Measurements from ENCODE around the gene ZNF576.
"Not testable (repeated sequence)": the region's sequence is repeated elsewhere in the genome, so short reads cannot be mapped to it uniquely, and the experiment has no call there.

Gene ZNF576

GRCh38 chr19:43575156-43575950 is 21.0 kb upstream of the ZNF576 start, which contains the start of the genes PINLYP and XRCC1:
Gene PINLYP, plus strand, starts transcription at chr19:43575801. Its CDS starts 1,391 bp downstream, at chr19:43577192.
Gene XRCC1, minus strand, starts transcription at chr19:43575527. Its CDS starts 69 bp downstream, at chr19:43575458.
- DNase-seq (ENCODE audit: low read depth): peak; percentile 98

GRCh38 chr19:43575955-43576878 is 20.2 kb upstream of the ZNF576 start:
- no peak for DNase-seq (ENCODE audit: low read depth)

GRCh38 chr19:43578787-43579186 is 17.6 kb upstream of the ZNF576 start:
- DNase-seq (ENCODE audit: low read depth): no peak

DNA sequence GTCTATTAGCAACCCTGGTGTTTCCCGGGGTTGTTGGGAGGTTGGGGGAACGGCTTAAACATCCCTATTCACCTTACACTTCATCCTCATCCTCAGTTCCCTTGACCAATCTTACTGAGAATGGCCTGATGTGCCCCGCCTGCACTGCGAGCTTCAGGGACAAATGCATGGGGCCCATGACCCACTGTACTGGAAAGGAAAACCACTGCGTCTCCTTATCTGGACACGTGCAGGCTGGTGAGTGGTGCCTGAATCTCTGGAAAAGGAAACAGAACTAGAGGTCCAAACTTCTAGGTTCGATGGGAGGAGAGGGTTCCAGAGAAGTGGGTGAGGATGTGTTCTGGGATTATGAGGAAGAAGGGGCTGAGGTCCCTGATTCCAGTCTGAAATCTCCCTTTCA is 14.9 kb upstream of the ZNF576 start:
- no peak for DNase-seq (ENCODE audit: low read depth)

- no peak for DNase-seq (ENCODE audit: low read depth)
These were observed 13.9 kb upstream of the ZNF576 start for GRCh38 chr19:43582495-43582894.

DNA sequence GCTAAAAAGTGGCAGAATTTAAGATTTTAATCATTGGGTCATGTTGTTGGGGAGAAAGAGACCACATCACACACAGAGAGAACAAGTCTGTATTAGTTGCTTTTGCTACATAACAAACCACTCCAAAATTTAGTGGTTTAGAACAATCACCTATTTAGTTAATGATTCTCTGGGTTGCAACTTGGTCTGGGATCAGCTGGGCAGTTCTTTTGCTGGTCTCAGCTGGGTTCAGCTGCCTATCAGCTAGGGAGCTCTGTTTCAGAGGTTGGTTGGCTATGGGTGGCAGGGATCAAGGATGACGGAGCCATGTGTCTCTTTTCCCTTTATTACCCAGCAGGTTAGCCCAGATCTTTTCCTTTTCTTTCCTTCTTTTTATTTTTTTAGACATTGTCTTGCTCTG is 11.9 kb upstream of the ZNF576 start:
- DNase-seq (ENCODE audit: low read depth): no peak

- no peak for DNase-seq (ENCODE audit: low read depth)
These were observed 10.0 kb upstream of the ZNF576 start for GRCh38 chr19:43586346-43586745.

DNA sequence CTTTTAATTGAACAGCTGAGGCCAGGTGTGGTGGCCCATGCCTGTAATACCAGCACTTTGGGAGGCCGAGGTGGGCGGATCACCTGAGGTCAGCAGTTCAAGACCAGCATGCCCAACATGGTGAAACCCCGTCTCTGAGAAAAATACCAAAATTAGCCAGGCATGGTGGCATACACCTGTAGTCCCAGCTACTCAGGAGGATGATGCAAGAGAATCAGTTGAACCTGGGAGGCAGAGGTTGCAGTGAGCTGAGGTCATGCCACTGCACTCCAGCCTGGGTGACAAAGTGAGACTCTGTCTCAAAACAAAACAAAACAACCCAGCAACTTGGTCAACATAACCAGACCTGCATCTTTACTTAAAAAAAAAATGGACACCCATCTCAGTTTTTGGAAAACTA is 9.4 kb upstream of the ZNF576 start:
- DNase-seq (ENCODE audit: low read depth): not testable (repeated sequence)

GRCh38 chr19:43589277-43589676 is 7.1 kb upstream of the ZNF576 start:
- no peak for DNase-seq (ENCODE audit: low read depth)

GRCh38 chr19:43589678-43590077 is 6.7 kb upstream of the ZNF576 start:
- DNase-seq (ENCODE audit: low read depth): no peak

- DNase-seq (ENCODE audit: low read depth): no peak
These were observed 4.3 kb upstream of the ZNF576 start for GRCh38 chr19:43591904-43592772.

- DNase-seq (ENCODE audit: low read depth): no peak
These were observed 3.5 kb upstream of the ZNF576 start for GRCh38 chr19:43592800-43593350.

DNA sequence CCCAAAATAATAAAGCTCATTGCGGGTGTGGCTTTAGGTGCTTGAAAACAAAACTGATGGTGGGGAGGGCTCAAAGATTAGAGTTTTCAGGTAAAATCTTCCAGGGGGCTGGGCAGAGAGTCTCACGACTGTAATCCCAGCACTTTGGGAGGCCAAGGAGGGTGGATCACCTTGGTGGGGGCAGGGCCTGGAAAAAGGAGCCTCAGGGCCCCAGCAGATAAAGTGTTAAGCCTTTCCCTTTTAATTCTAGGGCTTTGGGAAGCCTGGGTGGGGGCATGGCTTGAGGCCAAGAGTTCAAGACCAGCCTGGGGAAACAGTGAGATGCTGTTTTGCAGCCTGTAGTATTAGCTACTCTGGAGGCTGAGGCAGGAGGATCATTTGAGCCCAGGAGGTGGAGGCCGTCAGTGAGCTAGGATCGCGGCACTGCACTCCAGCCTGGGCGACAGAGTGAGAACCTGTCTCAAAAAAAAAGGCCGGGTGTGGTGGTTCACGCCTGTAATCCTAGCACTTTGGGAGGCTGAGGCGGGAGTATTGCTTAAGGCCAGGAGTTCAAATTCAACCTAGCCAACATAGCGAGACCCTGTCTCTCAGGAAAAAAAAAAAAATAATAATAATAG is 2.2 kb upstream of the ZNF576 start:
- DNase-seq (ENCODE audit: low read depth): no peak

DNA sequence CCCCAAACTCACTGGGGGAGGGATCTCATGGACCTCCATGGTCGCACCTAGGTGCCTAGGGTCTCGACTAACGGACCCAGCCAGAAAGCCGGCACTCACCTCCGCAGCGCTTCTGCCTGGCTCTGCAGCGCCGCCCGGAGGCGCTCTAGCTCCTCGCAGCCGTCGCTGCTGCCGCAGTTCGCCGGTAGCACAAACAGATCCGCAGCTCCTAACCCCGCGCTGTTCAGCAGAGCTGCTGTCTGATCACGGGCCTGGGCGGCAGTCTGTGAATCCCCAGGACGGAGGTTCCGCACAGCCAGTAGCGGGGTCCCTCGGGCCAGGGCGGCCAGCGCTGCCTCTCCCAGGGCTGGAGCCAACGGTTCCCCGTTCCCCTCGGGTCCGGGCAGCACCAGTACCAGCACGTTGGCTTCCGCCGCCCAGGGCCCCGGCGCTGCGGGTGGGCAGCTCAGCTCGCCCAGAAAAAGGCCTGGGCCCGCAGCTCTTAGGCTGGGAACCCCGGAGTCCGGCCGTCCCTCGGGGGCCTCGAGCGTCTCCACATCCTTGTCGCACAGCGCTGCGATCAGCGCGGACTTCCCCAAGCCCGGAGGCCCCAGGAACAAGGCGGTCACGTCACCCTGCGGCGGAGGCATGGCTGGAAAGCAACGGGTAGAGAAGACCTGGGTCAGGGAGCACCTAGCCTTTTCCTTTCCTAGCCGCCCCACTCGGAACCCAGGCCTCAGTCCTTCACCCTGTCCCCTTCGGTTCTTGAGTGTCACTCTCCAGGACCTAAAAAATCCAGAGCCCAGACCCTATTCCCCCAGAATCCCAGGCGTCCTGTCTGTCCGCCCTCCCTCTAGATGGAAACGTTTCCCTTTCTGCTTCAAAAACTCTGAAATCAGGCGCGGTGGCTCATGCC is 1.4 kb upstream of the ZNF576 start:
- DNase-seq (ENCODE audit: low read depth): peak; percentile 35

GRCh38 chr19:43595605-43595998 is 793 bp upstream of the ZNF576 start:
- no peak for DNase-seq (ENCODE audit: low read depth)

GRCh38 chr19:43596842-43597461 is 557 bp downstream of the ZNF576 start:
- DNase-seq (ENCODE audit: low read depth): no peak

DNA sequence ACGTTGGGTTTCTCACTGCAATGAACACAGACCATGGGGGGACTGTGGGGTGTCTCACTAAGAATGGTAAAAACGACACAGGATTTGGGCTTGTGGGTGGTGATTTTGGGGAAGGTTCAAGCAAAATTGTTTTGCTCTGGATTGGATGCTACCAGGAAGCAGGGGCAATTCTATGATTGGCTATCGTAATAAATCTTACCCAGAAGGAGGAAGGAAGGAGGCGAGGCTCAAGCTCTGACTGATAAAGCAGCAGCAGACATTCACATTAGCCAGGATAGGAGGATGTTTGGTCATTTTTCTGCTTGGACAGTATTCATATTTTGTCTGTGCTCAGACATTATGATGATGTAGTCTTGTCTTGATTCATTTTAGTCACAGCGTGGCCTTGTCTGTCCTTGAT is 1.5 kb downstream of the ZNF576 start:
- no peak for DNase-seq (ENCODE audit: low read depth)

- DNase-seq (ENCODE audit: low read depth): no peak
These were observed 2.2 kb downstream of the ZNF576 start for GRCh38 chr19:43598445-43599240.

Measured in fibroblast of the conjunctiva (primary cell).